BE2C (cell line): Measurements from ENCODE around the gene CUTA. TPM values are rescaled to one million over a fixed set of nuclear protein-coding genes. Genes with fewer than 3 reads are reported as not detected.
A peak's percentile ranks its signal among the peaks of the same experiment; 100 is the strongest.

Experiments
- DNase-seq: peaks from one replicate; pipeline ENCODE4 v3.0.0-alpha.2; 2020
- H3K27me3 ChIP-seq: fragments of 250-450 bp; sonication (Bioruptor Pico); 2 replicates; pipeline ENCODE4 v1.5.1; 2020; ENCODE audit warnings: mild to moderate bottlenecking
- H3K36me3 ChIP-seq: fragments of 250-450 bp; sonication (Bioruptor Pico); 2 replicates; pipeline ENCODE4 v1.5.1; 2020; ENCODE audit warnings: mild to moderate bottlenecking
- H3K4me1 ChIP-seq: fragments of 250-450 bp; sonication (Bioruptor Pico); 2 replicates; pipeline ENCODE4 v1.5.1; 2020
- H3K4me3 ChIP-seq: 2 replicates; pipeline ENCODE4 v1.5.1; 2011; ENCODE audit warnings: low read depth, low read length
- H3K9me3 ChIP-seq: fragments of 250-450 bp; sonication (Bioruptor Pico); 2 replicates; pipeline ENCODE4 v1.5.1; 2020
- polyA plus RNA-seq: library from polyadenylated mRNA; unstranded; fragments of >200 nt; gene quantifications from one replicate; pipeline ENCODE4 v1.2.1, GENCODE V29; 2012; ENCODE audit warnings: low read depth, missing spikeins; ENCODE audit not compliant: insufficient read length, insufficient read depth
- TF ChIP-seq, protein P1 (sequence below): IDR thresholded peaks from 2 replicates; pipeline ENCODE4 v1.5.1; 2012; ENCODE audit warnings: mild to moderate bottlenecking, low read depth, low read length

The CUTA gene, protein sequence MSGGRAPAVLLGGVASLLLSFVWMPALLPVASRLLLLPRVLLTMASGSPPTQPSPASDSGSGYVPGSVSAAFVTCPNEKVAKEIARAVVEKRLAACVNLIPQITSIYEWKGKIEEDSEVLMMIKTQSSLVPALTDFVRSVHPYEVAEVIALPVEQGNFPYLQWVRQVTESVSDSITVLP
- 362 TPM for polyA plus RNA-seq

DNA sequence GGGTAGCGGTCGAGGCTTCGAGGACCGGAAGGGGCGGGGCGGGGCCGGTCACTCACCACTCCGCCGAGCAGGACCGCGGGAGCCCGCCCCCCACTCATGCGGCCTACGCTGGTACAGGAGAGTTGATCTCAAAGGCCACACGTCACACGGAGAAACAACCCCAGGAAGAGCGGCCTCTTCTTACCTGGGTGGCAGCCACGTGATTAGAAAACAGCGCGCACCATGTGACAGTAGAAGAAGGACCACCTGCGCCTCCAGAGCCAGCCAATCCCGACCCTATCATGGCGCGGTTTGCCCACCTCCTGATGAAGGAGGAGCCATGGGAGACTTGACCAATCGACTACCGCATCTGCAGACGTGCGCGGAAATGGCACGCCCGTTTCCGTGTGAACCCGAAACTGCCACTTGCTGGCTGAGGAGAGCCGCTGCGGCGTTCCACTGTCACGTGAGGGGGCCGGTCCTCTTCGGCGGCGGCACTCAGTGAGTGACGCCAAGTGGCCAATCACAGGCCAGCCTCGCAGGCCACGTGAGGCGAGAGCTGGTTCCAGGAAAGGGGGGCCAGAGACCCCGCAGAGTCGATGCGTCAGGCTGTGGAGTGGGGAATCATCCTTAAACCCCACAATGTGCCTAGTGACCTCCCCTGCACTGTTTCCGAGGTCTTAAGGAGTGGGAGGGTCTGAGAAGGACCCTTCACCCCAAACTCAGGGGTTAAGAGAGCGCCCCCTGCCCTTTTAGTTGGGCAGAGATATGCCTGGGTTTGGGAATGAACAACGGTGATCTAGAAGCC, at the start of gene CUTA:
Gene CUTA, minus strand, starts transcription at position 205 of the 787 bp plus-strand sequence. Its CDS starts 107 bp downstream, at position 98.
- H3K9me3 ChIP-seq: no peaks in the 10 kb centered on the region
- peak within 1 kb of the TSS; percentile 74 for H3K4me3 ChIP-seq
- TF ChIP-seq, protein P1, sequence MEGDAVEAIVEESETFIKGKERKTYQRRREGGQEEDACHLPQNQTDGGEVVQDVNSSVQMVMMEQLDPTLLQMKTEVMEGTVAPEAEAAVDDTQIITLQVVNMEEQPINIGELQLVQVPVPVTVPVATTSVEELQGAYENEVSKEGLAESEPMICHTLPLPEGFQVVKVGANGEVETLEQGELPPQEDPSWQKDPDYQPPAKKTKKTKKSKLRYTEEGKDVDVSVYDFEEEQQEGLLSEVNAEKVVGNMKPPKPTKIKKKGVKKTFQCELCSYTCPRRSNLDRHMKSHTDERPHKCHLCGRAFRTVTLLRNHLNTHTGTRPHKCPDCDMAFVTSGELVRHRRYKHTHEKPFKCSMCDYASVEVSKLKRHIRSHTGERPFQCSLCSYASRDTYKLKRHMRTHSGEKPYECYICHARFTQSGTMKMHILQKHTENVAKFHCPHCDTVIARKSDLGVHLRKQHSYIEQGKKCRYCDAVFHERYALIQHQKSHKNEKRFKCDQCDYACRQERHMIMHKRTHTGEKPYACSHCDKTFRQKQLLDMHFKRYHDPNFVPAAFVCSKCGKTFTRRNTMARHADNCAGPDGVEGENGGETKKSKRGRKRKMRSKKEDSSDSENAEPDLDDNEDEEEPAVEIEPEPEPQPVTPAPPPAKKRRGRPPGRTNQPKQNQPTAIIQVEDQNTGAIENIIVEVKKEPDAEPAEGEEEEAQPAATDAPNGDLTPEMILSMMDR: peak; percentile 56
- no peaks in the 10 kb centered on the region for H3K27me3 ChIP-seq
- DNase-seq: peak; percentile 99
- peaks cover 30% of the 10 kb centered on the region for H3K36me3 ChIP-seq
- H3K4me1 ChIP-seq: peaks cover 9% of the 10 kb centered on the region

DNA sequence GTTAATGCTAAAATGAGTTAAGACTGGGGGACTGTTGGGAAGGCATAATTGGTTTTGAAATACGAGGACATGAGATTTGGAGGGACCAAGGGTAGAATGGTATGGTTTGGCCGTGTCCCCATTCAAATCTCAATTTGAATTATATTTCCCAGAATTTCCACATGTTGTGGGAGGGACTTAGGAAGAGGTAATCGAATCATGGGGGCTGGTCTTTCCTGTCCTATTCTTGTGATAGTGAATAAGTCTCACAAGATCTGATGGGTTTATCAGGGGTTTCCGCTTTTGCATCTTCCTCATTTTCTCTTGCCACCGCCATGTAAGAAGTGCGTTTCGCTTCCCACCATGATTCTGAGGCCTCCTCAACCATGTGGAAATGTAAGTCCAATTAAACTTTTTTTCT, 49.2 kb upstream of the CUTA start:
- H3K27me3 ChIP-seq: no peaks in the 10 kb centered on the region
- TF ChIP-seq, protein P1: no peak
- H3K9me3 ChIP-seq: no peaks in the 10 kb centered on the region
- no peaks in the 10 kb centered on the region for H3K36me3 ChIP-seq
- no peak for DNase-seq
- no peak overlapping the region for H3K4me3 ChIP-seq
- H3K4me1 ChIP-seq: no peaks in the 10 kb centered on the region

DNA sequence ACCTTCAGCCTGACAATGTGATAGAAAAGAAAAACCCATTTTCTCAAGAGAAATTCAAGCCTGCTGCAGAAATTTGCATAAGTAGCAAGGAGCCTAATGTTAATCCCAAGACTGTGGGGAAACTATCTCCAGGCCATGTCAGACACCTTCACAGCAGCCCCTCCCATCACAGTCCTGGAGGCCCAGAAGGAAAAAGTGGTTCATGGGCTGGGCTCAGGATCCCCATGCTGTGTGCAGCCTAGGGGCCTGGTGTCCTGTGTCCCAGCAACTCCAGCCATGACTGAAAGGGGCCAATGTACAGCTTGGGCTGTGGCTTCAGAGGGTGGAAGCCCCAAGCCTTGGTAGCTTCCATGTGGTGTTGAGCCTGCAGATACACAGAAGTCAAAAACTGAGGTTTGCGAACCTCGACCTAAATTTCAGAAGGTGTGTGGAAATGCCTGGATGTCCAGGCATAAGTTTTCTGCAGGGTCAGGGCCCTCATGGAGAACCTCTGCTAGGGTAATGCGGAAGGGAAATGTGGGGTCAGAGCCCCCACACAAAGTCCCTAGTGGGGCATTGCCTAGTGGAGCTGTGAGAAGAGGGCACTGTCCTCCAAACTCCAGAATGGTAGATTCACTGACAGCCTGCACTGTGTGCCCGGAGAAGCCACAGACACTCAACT, 48.3 kb upstream of the CUTA start:
- DNase-seq: no peak
- H3K9me3 ChIP-seq: no peaks in the 10 kb centered on the region

DNA sequence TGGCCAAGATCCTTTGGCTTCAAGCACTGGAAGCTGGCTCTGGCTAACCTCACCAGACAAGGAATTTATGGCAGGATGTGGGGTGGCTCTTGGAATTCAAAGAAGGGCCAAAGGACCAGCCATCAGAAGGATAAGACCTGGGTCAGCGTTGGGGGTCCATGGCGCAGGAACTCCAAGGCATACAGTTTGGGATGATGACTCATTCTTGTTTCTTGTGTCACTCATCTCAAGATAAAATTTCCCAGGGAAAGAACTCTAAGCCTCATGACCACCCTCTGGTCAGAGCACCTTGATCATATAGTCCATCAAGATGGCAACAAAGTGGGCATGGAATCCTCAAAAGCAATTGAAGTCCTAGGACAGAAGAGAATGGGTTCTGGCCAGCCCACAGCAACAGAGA, 41.3 kb upstream of the CUTA start:
- TF ChIP-seq, protein P1: no peak
- H3K4me3 ChIP-seq: no peak overlapping the region
- no peaks in the 10 kb centered on the region for H3K4me1 ChIP-seq
- H3K27me3 ChIP-seq: no peaks in the 10 kb centered on the region
- no peaks in the 10 kb centered on the region for H3K9me3 ChIP-seq
- no peak for DNase-seq
- H3K36me3 ChIP-seq: peaks cover 14% of the 10 kb centered on the region; the same call in 1 of the 2 replicates

More for the DNA sequence above, 48.3 kb upstream of the CUTA start:
- H3K36me3 ChIP-seq: no peaks in the 10 kb centered on the region
- no peak overlapping the region for H3K4me3 ChIP-seq
- TF ChIP-seq, protein P1: no peak
- no peaks in the 10 kb centered on the region for H3K27me3 ChIP-seq
- no peaks in the 10 kb centered on the region for H3K4me1 ChIP-seq

DNA sequence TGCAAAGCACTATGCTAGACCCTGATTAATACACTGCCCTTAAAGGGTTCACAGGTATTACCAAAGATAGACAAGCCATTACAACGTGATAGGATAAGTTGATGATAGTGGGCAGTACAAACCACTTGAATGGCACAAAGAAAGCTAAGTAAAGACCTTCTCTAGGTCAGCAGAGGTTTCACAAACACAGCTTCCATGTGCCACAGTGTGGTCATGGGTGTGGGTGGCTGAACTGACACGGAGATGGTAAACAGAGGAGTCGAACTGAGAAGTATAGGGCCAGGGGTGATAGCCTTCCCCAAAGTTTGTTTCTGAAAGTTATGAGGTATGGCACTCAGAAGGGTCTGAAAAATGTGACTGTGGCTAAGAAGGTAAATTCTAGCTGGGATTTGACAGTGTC, 40.8 kb upstream of the CUTA start:
- Histone ChIP-seq H3K4me3 (no peak overlapping the region), H3K27me3 (no peaks in the 10 kb centered on the region), H3K36me3 (peaks cover 14% of the 10 kb centered on the region; the same call in 1 of the 2 replicates), H3K4me1 (no peaks in the 10 kb centered on the region), H3K9me3 (no peaks in the 10 kb centered on the region)
- DNase-seq: no peak
- TF ChIP-seq, protein P1: no peak
